Urinary bladder (tissue), 2 donors: ENCODE results near the gene PLCH1. TPM values are rescaled to one million over a fixed set of nuclear protein-coding genes. Genes with fewer than 3 reads are reported as not detected.

Source experiments
- polyA plus RNA-seq: library from polyadenylated mRNA; stranded (reverse); fragments of 200-250 nt; gene quantifications from one replicate; pipeline ENCODE4 v1.2.3, GENCODE V29; 2013
- small RNA-seq: library from RNA; depleted of rRNA; stranded (forward); fragments of <200 nt; gene quantifications from one replicate; pipeline ENCODE3, GENCODE V24; 2014
- total RNA-seq: library from RNA; depleted of rRNA; stranded (reverse); fragments of >200 nt; gene quantifications from one replicate; pipeline ENCODE4 v1.2.3, GENCODE V29; 2014
- donor health status: healthy.

Gene PLCH1
- total and polyA plus RNA-seq, 2 donors: 0.27 to 3.2 TPM

Small RNAs within 50 kb of the gene (small RNA-seq; reads per million reads assigned to genes)
- not detected for gene AC108729.3
- gene RN7SL715P: not detected

Other genes starting within 250 kb of the PLCH1 start
- gene C3orf33, start 61.2 kb upstream of the PLCH1 start, total RNA-seq: 5.6 TPM
- 4.4 TPM for gene C3orf33, start 61.2 kb upstream of the PLCH1 start, polyA plus RNA-seq
- 35.3 TPM for gene SLC33A1, start 109.4 kb upstream of the PLCH1 start, total RNA-seq
- gene SLC33A1, start 109.4 kb upstream of the PLCH1 start, polyA plus RNA-seq: 14.2 TPM
- 35.9 TPM for gene GMPS, start 125.6 kb upstream of the PLCH1 start, total RNA-seq
- gene GMPS, start 125.6 kb upstream of the PLCH1 start, polyA plus RNA-seq: 21.7 TPM